PFSK-1 (cell line): ENCODE results near the gene PANK1.

Source experiments
- FOXP2 ChIP-seq: optimal IDR thresholded peaks from 2 replicates; pipeline ENCODE3; 2011; ENCODE audit warnings: borderline replicate concordance, control low read depth, inconsistent platforms; ENCODE audit not compliant: insufficient read depth; ENCODE audit errors: extremely low read length, extremely low read depth
- POLR2AphosphoS5 ChIP-seq: IDR thresholded peaks from 2 replicates; pipeline ENCODE4 v1.6.1; 2012; ENCODE audit warnings: low read depth, mild to moderate bottlenecking, control low read depth, low read length, moderate library complexity
- REST ChIP-seq, 2 experiments: IDR thresholded peaks; 2 replicates each; pipeline versions ENCODE4 v1.6.1 to v1.8.0; 2011 to 2012; ENCODE audit warnings: low read depth in 2 of 2, low read length in 2 of 2, control low read depth in 1 of 2, inconsistent platforms in 1 of 2, mild to moderate bottlenecking in 1 of 2, moderate library complexity in 1 of 2; ENCODE audit not compliant: insufficient read depth in 1 of 2
- SIN3A ChIP-seq: IDR thresholded peaks from 2 replicates; pipeline ENCODE4 v1.6.1; 2012; ENCODE audit warnings: mild to moderate bottlenecking, low read length, moderate library complexity, borderline replicate concordance; ENCODE audit not compliant: insufficient read depth

DNA sequence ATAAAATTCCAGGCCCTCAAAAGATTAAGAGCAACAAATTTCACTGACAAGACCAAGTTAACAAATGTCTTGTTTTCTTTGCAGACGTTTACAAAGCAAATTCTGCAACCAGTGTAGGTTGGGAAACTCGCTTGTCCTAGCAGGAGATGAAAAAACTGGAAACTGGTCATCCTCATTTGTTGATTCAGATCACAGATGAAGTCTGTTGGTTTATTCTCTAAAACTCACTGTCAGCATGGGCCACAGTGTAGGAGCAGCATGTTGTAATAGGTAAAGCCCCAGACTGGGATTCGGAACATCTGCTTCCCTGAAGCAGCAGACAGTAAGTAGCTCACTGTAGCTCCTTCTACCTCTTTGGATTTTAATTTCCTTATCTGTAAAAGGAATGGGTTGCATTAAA, 31.5 kb downstream of the PANK1 start:
- no peak for TF ChIP-seq SIN3A
- no peak for TF ChIP-seq FOXP2
- TF ChIP-seq REST (IDR thresholded peaks at IDR 0.05; ENCODE audit: insufficient read depth in 1 of 2, low read depth in 2 of 2, low read length in 2 of 2): no peak
- TF ChIP-seq POLR2AphosphoS5: no peak
